NCI-H1105 (cell line): ENCODE results near the gene ZNF316.

ENCODE experiments used
- DNase-seq: peaks from one replicate; lab custom pipeline; 2025; lab: John Stamatoyannopoulos, UW

ZNF316 gene

GRCh38 chr7:6636741-6637543, at the start of gene ZNF316:
Gene ZNF316 (plus strand): TSS chr7:6637318. CDS start chr7:6642410, 5,092 bp downstream.
- no peak for DNase-seq

- DNase-seq, result no peak
These were observed 48.6 kb upstream of the ZNF316 start for GRCh38 chr7:6588566-6588965.

- no peak for DNase-seq
These were observed 47.8 kb upstream of the ZNF316 start for GRCh38 chr7:6589151-6589828.

GRCh38 chr7:6589829-6590644, 47.1 kb upstream of the ZNF316 start, which contains the start of gene INTS15:
Gene INTS15 (plus strand): TSS chr7:6590021. CDS start chr7:6590284, 263 bp downstream.
- peak; percentile 79 for DNase-seq

GRCh38 chr7:6590645-6591110, 46.4 kb upstream of the ZNF316 start:
- DNase-seq, result no peak

- no peak for DNase-seq
These were observed 37.0 kb upstream of the ZNF316 start for GRCh38 chr7:6600093-6600492.

GRCh38 chr7:6604458-6604857, 32.7 kb upstream of the ZNF316 start:
- DNase-seq, result no peak

- DNase-seq, result no peak
These were observed 30.1 kb upstream of the ZNF316 start for GRCh38 chr7:6606866-6607583.

- DNase-seq, result no peak
These were observed 29.5 kb upstream of the ZNF316 start for GRCh38 chr7:6607651-6608051.

- no peak for DNase-seq
These were observed 29.0 kb upstream of the ZNF316 start for GRCh38 chr7:6608081-6608480.

- no peak for DNase-seq
These were observed 28.3 kb upstream of the ZNF316 start for GRCh38 chr7:6608794-6609193.

- DNase-seq, result no peak
These were observed 24.3 kb upstream of the ZNF316 start for GRCh38 chr7:6612819-6613218.

GRCh38 chr7:6613706-6614105, 23.4 kb upstream of the ZNF316 start:
- DNase-seq, result no peak

GRCh38 chr7:6614953-6615722, 22.0 kb upstream of the ZNF316 start, which contains the start of gene ZNF853:
Gene ZNF853 (plus strand): TSS chr7:6615610. CDS start chr7:6616175, 565 bp downstream.
- DNase-seq, result no peak

GRCh38 chr7:6615723-6616555, 21.2 kb upstream of the ZNF316 start:
- DNase-seq, result peak; percentile 25

- no peak for DNase-seq
These were observed 20.1 kb upstream of the ZNF316 start for GRCh38 chr7:6616854-6617643.

GRCh38 chr7:6618621-6619020, 18.5 kb upstream of the ZNF316 start:
- no peak for DNase-seq

- DNase-seq, result no peak
These were observed 17.2 kb upstream of the ZNF316 start for GRCh38 chr7:6619961-6620360.
